DND-41 (cell line): Measurements from ENCODE around the gene TP53.

Experiments
- EZH2 ChIP-seq: IDR thresholded peaks from 3 replicates; pipeline ENCODE4 v1.6.1; 2012; ENCODE audit warnings: borderline replicate concordance, low read depth, mild to moderate bottlenecking, moderate library complexity, low read length, inconsistent platforms; ENCODE audit not compliant: severe bottlenecking
- TF ChIP-seq, protein P1 (sequence below): IDR thresholded peaks from 2 replicates; pipeline ENCODE4 v1.5.1; 2012; ENCODE audit warnings: borderline replicate concordance, low read length, moderate library complexity, mild to moderate bottlenecking; ENCODE audit not compliant: poor library complexity, severe bottlenecking; ENCODE audit errors: extremely low read depth

DNA sequence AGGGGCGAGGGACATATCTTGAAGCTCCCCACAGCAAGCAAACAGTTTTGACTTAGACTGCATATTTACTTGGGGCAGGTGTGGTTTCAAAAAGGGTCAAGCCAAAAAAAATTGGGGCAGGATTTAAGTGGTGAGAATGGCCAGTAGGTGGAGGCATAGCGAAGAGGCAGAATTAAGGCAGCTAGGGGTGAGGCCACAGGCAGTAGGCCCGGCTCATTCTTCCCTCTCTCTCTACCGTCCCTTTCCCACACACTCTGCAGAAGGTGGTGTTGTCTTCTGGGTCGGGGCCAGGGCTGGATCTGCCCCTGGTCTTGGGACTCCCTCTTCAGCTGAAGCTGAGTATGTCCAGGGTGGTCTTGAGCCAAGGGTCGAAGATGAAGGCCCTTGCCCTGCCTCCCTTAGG is 54.8 kb downstream of the TP53 start:
- TF ChIP-seq, protein P1, sequence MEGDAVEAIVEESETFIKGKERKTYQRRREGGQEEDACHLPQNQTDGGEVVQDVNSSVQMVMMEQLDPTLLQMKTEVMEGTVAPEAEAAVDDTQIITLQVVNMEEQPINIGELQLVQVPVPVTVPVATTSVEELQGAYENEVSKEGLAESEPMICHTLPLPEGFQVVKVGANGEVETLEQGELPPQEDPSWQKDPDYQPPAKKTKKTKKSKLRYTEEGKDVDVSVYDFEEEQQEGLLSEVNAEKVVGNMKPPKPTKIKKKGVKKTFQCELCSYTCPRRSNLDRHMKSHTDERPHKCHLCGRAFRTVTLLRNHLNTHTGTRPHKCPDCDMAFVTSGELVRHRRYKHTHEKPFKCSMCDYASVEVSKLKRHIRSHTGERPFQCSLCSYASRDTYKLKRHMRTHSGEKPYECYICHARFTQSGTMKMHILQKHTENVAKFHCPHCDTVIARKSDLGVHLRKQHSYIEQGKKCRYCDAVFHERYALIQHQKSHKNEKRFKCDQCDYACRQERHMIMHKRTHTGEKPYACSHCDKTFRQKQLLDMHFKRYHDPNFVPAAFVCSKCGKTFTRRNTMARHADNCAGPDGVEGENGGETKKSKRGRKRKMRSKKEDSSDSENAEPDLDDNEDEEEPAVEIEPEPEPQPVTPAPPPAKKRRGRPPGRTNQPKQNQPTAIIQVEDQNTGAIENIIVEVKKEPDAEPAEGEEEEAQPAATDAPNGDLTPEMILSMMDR = peak; percentile 69
- no peak for TF ChIP-seq EZH2
